Stimulated activated naive CD8-positive, alpha-beta T cell treated with anti-CD3 and anti-CD28 coated beads, Interleukin-15, amount 100 ng/mL, for 72 hours (primary cell): ENCODE measurements around the gene SOCS6.
"Not testable (repeated sequence)": the region's sequence is repeated elsewhere in the genome, so short reads cannot be mapped to it uniquely, and the experiment has no call there.

Experiments
- ATAC-seq: fragments of 150-1000 bp; cut with Tn5 transposase; 2 replicates; pipeline ENCODE4 v1.10.0; 2021; ENCODE audit warnings: mild to moderate bottlenecking, moderate library complexity
- DNase-seq, 2 donors: peaks; one replicate each; pipeline ENCODE4 v3.0.0; 2021 to 2022
- H3K27ac Mint-ChIP-seq, 2 donors: one replicate each; pipeline ENCODE4 v1.8.0; 2022; ENCODE audit warnings: mild to moderate bottlenecking in 2 of 2, mixed read lengths in 2 of 2, moderate library complexity in 2 of 2
- H3K27me3 Mint-ChIP-seq: one replicate; pipeline ENCODE4 v1.8.0; 2022; ENCODE audit warnings: mixed read lengths
- H3K4me1 Mint-ChIP-seq: one replicate; pipeline ENCODE4 v1.8.0; 2022; ENCODE audit warnings: mild to moderate bottlenecking, mixed read lengths
- H3K4me3 Mint-ChIP-seq, 2 donors: one replicate each; pipeline ENCODE4 v1.8.0; 2022; ENCODE audit warnings: mild to moderate bottlenecking in 2 of 2, mixed read lengths in 2 of 2, moderate library complexity in 1 of 2
- H3K9me3 Mint-ChIP-seq, 2 donors: one replicate each; pipeline ENCODE4 v1.8.0; 2022; ENCODE audit warnings: mixed read lengths in 2 of 2

Gene SOCS6

DNA sequence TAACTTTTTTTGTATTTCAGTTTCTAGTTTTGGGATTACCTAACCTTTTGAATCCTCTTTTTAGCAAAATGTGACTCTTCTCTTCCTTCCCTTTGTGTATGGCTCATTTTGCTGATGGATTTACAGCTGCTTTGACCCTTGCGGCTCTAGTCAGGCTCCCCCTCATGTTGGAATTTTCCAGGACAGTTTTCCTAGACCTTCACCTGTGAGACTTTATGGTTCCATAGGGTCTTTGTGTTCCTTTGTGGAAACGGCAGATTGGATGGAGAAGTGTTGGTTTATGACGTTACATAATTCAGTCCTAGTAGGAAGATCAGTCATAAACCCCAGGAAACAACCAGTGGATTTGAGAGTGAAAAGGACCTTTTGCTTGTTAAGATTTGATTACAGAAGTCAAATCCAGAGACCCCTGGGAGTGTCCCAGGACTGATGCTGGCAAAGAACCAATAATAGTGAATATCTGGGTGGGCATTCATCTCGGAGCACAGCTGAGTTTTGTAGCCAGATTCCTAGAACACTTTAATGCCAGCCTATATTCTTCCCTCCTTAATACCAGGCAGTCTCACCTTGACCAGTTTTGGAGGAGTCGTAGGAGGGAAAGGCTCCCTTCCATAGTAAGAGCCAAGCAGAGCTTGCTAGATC lies 42.7 kb downstream of the SOCS6 start:
- no peaks in the 10 kb centered on the region for H3K27me3 Mint-ChIP-seq
- H3K4me3 Mint-ChIP-seq, result no peak overlapping the region
- peaks cover 6% of the 10 kb centered on the region for H3K4me1 Mint-ChIP-seq
- ATAC-seq, result no peak
- no peak for DNase-seq
- H3K9me3 Mint-ChIP-seq, result peaks cover 0 to 9% of the 10 kb centered on the region in 2 donors
- no peak overlapping the region for H3K27ac Mint-ChIP-seq

DNA sequence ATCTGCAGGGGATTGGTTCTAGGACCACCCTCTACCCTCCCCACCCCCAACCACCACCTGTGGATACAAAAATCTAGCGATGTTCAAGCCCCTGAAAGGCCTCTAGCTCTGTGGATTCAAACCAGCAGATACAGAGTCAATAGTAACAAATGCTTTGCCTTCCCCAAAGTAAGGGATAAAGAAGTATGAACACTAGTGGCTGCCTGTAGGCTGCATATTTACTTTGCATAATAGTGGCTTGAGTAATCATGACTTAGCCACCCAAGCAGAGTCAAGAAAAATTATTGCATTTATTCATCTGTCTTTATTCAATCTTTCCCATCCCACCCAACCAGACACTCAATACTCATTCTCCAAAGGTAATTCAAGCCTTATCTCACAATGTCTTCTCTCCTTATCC lies 43.8 kb downstream of the SOCS6 start:
- Mint-ChIP-seq H3K27ac (no peak overlapping the region), H3K4me1 (peaks cover 6% of the 10 kb centered on the region), H3K4me3 (no peak overlapping the region), H3K27me3 (no peaks in the 10 kb centered on the region), H3K9me3 (peaks cover 0 to 9% of the 10 kb centered on the region in 2 donors)
- ATAC-seq, result no peak
- DNase-seq, result no peak

- Mint-ChIP-seq H3K4me1 (peaks cover 6% of the 10 kb centered on the region), H3K4me3 (no peak overlapping the region), H3K27me3 (no peaks in the 10 kb centered on the region), H3K27ac (no peak overlapping the region), H3K9me3 (peaks cover 0 to 9% of the 10 kb centered on the region in 2 donors)
- DNase-seq, result no peak
- no peak for ATAC-seq
These were observed 44.5 kb downstream of the SOCS6 start for GRCh38 chr18:70333316-70333715.

GRCh38 chr18:70333757-70334156 lies 44.9 kb downstream of the SOCS6 start:
- no peaks in the 10 kb centered on the region for H3K27me3 Mint-ChIP-seq
- no peak for DNase-seq
- H3K4me1 Mint-ChIP-seq, result peaks cover 1% of the 10 kb centered on the region
- no peak for ATAC-seq
- H3K4me3 Mint-ChIP-seq, result no peak overlapping the region
- H3K27ac Mint-ChIP-seq, result no peak overlapping the region
- H3K9me3 Mint-ChIP-seq, result peaks cover 4 to 9% of the 10 kb centered on the region in 2 donors

- no peak for ATAC-seq
- Mint-ChIP-seq H3K27me3 (no peaks in the 10 kb centered on the region), H3K4me1 (no peaks in the 10 kb centered on the region), H3K27ac (no peak overlapping the region), H3K9me3 (peaks cover 8 to 9% of the 10 kb centered on the region in 2 donors), H3K4me3 (no peak overlapping the region)
- DNase-seq, result no peak
These were observed 45.4 kb downstream of the SOCS6 start for GRCh38 chr18:70334264-70334663.

- no peak for ATAC-seq
- Mint-ChIP-seq H3K4me3 (no peak overlapping the region), H3K4me1 (no peaks in the 10 kb centered on the region), H3K27ac (no peak overlapping the region), H3K27me3 (no peaks in the 10 kb centered on the region), H3K9me3 (peaks cover 8 to 9% of the 10 kb centered on the region in 2 donors)
- no peak for DNase-seq
These were observed 46.0 kb downstream of the SOCS6 start for GRCh38 chr18:70334728-70335329.

GRCh38 chr18:70335892-70336726 lies 47.3 kb downstream of the SOCS6 start:
- H3K4me1 Mint-ChIP-seq, result no peaks in the 10 kb centered on the region

GRCh38 chr18:70337139-70337972 lies 48.5 kb downstream of the SOCS6 start:
- Mint-ChIP-seq H3K27ac (no peak overlapping the region), H3K9me3 (peaks cover 8 to 9% of the 10 kb centered on the region in 2 donors), H3K4me1 (no peaks in the 10 kb centered on the region), H3K27me3 (no peaks in the 10 kb centered on the region), H3K4me3 (no peak overlapping the region)
- no peak for DNase-seq
- no peak for ATAC-seq

More at GRCh38 chr18:70335892-70336726, 47.3 kb downstream of the SOCS6 start:
- H3K27ac Mint-ChIP-seq, result no peak overlapping the region
- peaks cover 8 to 9% of the 10 kb centered on the region in 2 donors for H3K9me3 Mint-ChIP-seq
- no peaks in the 10 kb centered on the region for H3K27me3 Mint-ChIP-seq
- no peak for ATAC-seq
- H3K4me3 Mint-ChIP-seq, result no peak overlapping the region
- no peak for DNase-seq

- H3K4me3 Mint-ChIP-seq, result no peak overlapping the region
- DNase-seq (no peak), ATAC-seq (no peak)
- no peaks in the 10 kb centered on the region for H3K4me1 Mint-ChIP-seq
- no peaks in the 10 kb centered on the region for H3K27me3 Mint-ChIP-seq
- no peak overlapping the region for H3K27ac Mint-ChIP-seq
- peaks cover 0 to 8% of the 10 kb centered on the region in 2 donors for H3K9me3 Mint-ChIP-seq
These were observed 50.0 kb downstream of the SOCS6 start for GRCh38 chr18:70338890-70339289.

DNA sequence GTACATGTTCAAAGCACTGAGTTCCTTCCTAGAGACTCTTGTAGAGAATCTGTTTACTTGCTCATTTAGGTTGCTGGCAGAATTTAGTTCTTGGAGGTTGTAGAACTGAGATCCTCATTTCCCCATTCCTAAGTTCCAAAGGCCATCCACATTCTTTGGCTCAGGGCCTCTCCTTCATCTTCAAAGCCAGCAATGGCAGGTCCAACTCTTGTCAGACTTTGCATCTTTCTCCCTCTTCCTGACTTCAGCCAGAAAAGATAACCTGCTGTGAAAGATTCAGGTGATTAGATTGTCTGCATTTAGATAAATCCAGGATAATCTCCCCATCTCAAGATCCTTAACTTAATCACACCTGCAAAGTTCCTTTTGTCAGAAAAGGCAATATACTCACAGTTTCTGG lies 51.1 kb downstream of the SOCS6 start:
- peaks cover 0 to 8% of the 10 kb centered on the region in 2 donors for H3K9me3 Mint-ChIP-seq
- ATAC-seq (no peak), DNase-seq (no peak)
- H3K4me3 Mint-ChIP-seq, result no peak overlapping the region
- no peaks in the 10 kb centered on the region for H3K4me1 Mint-ChIP-seq
- no peaks in the 10 kb centered on the region for H3K27me3 Mint-ChIP-seq
- no peak overlapping the region for H3K27ac Mint-ChIP-seq

- H3K27ac Mint-ChIP-seq, DNase-seq, ATAC-seq, H3K4me1 Mint-ChIP-seq, H3K4me3 Mint-ChIP-seq, H3K27me3 Mint-ChIP-seq: not testable (repeated sequence)
- peaks cover 5 to 11% of the 10 kb centered on the region in 2 donors for H3K9me3 Mint-ChIP-seq
These were observed 59.6 kb downstream of the SOCS6 start for GRCh38 chr18:70348481-70348880.

DNA sequence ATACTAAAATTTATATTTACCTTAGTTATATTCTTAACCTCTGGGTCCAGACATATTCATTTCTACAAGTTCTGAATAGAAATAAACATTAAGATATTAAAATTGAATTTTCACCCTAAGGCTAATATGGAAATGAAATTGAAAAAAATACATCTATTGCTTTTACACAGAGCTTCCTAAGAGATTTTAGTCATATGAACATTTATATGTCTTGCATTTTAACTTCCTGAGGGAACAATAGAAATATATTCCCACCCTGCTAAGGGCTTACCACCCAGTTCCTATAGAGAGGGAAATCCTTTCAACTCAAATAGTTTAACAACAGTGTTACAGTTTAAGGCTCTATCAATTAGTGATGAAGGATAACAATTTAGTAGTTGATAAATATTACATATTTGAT lies 60.5 kb downstream of the SOCS6 start:
- ATAC-seq (no peak), DNase-seq (no peak)
- Mint-ChIP-seq H3K4me1 (no peaks in the 10 kb centered on the region), H3K27ac (no peak overlapping the region), H3K4me3 (no peak overlapping the region), H3K9me3 (peaks cover 10 to 17% of the 10 kb centered on the region in 2 donors), H3K27me3 (no peaks in the 10 kb centered on the region)

GRCh38 chr18:70354080-70354479 lies 65.2 kb downstream of the SOCS6 start:
- Mint-ChIP-seq H3K4me3 (no peak overlapping the region), H3K27me3 (no peaks in the 10 kb centered on the region), H3K4me1 (no peaks in the 10 kb centered on the region), H3K9me3 (peaks cover 4 to 18% of the 10 kb centered on the region in 2 donors), H3K27ac (no peak overlapping the region)
- ATAC-seq (no peak), DNase-seq (no peak)

- H3K4me1 Mint-ChIP-seq, result no peaks in the 10 kb centered on the region
These were observed 65.9 kb downstream of the SOCS6 start for GRCh38 chr18:70354771-70355170.

DNA sequence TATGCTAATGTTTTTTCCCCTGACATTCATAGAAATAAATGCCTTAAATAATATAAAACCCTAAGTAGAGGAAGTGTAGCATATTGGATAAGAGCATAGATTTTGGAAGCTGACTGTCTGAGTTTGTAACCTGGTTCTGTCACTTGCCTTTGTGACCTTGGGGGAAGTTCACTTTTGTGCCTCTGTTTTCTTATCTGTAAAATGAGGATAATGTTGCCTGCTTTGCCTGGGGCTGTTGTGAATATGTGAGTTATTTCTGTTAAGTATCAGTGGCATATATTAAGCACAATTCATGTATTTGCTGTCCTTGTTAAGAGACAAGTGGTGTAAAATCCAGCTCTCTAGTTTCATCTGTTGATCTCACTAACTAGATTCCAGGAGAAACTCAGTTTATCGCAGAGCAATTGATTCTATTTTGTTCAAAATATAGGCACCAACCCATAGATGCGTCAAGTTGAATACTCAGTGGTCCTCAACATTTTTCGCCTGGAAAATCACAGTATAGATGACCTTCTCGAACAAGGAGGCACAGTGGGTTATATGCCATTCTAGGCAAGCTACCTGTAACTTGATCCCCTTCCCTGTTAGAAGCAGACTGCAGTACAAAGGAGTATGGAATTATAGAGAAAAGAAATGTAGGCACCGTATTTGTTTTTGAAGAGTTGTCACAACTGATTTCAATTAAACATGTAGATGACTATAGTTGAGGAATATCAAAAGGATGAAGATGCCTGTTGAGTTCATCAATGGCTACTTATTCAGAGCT lies 67.0 kb downstream of the SOCS6 start:
- Mint-ChIP-seq H3K27me3 (no peaks in the 10 kb centered on the region), H3K27ac (no peak overlapping the region), H3K4me1 (no peaks in the 10 kb centered on the region), H3K9me3 (peaks cover 4 to 18% of the 10 kb centered on the region in 2 donors), H3K4me3 (no peak overlapping the region)
- DNase-seq (no peak), ATAC-seq (no peak)

More at GRCh38 chr18:70354771-70355170, 65.9 kb downstream of the SOCS6 start:
- Mint-ChIP-seq H3K4me3 (no peak overlapping the region), H3K27ac (no peak overlapping the region), H3K9me3 (peaks cover 4 to 18% of the 10 kb centered on the region in 2 donors), H3K27me3 (no peaks in the 10 kb centered on the region)
- no peak for ATAC-seq
- DNase-seq, result no peak
